ENCODE results near the gene ATOH7.

DNA sequence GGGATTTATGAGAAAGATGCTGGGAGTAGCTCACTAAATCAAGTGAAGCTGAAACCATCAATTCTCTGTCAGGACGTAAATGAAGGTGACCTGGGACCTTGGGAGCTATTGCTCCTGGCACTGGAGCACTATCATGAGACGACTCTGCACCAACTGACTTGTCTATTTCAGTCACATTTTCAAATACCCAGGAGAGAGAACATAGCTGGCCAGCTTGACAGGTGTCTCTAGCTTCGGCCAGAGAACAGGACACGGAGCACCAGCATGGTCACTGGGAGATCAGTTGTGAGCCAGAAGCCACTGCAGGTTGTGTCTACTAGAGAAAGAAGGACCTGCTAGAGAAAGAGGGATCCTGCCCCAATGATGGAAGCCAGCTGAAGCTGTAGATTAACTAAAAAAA is 17.4 kb upstream of the ATOH7 start:
- TF ChIP-seq POLR2AphosphoS5 (IDR thresholded peaks at IDR 0.05; ENCODE audit: low read depth, low read length) (no peak), JUND (IDR thresholded peaks at IDR 0.05) (no peak), TAF1 (IDR thresholded peaks at IDR 0.05; ENCODE audit: borderline replicate concordance, low read depth, low read length) (no peak), GATA2 (CRISPR knock-in tag; IDR thresholded peaks at IDR 0.05) (no peak), RFX5 (IDR thresholded peaks at IDR 0.05; ENCODE audit: low read length) (no peak)
- TF ChIP-seq, protein P1, sequence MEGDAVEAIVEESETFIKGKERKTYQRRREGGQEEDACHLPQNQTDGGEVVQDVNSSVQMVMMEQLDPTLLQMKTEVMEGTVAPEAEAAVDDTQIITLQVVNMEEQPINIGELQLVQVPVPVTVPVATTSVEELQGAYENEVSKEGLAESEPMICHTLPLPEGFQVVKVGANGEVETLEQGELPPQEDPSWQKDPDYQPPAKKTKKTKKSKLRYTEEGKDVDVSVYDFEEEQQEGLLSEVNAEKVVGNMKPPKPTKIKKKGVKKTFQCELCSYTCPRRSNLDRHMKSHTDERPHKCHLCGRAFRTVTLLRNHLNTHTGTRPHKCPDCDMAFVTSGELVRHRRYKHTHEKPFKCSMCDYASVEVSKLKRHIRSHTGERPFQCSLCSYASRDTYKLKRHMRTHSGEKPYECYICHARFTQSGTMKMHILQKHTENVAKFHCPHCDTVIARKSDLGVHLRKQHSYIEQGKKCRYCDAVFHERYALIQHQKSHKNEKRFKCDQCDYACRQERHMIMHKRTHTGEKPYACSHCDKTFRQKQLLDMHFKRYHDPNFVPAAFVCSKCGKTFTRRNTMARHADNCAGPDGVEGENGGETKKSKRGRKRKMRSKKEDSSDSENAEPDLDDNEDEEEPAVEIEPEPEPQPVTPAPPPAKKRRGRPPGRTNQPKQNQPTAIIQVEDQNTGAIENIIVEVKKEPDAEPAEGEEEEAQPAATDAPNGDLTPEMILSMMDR (IDR thresholded peaks at IDR 0.05) = no peak
- TF ChIP-seq, protein P2, sequence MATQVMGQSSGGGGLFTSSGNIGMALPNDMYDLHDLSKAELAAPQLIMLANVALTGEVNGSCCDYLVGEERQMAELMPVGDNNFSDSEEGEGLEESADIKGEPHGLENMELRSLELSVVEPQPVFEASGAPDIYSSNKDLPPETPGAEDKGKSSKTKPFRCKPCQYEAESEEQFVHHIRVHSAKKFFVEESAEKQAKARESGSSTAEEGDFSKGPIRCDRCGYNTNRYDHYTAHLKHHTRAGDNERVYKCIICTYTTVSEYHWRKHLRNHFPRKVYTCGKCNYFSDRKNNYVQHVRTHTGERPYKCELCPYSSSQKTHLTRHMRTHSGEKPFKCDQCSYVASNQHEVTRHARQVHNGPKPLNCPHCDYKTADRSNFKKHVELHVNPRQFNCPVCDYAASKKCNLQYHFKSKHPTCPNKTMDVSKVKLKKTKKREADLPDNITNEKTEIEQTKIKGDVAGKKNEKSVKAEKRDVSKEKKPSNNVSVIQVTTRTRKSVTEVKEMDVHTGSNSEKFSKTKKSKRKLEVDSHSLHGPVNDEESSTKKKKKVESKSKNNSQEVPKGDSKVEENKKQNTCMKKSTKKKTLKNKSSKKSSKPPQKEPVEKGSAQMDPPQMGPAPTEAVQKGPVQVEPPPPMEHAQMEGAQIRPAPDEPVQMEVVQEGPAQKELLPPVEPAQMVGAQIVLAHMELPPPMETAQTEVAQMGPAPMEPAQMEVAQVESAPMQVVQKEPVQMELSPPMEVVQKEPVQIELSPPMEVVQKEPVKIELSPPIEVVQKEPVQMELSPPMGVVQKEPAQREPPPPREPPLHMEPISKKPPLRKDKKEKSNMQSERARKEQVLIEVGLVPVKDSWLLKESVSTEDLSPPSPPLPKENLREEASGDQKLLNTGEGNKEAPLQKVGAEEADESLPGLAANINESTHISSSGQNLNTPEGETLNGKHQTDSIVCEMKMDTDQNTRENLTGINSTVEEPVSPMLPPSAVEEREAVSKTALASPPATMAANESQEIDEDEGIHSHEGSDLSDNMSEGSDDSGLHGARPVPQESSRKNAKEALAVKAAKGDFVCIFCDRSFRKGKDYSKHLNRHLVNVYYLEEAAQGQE (IDR thresholded peaks at IDR 0.05; ENCODE audit: low read depth, low read length) = no peak

Measured in SK-N-SH (cell line).